ENCODE measurements around the gene MACROD2. TPM values are rescaled to one million over a fixed set of nuclear protein-coding genes. Genes with fewer than 3 reads are reported as not detected.

MACROD2 gene
- total RNA-seq, 4 donors from 2014 or later: 1.8 to 4.8 (median 2.9) TPM

DNA sequence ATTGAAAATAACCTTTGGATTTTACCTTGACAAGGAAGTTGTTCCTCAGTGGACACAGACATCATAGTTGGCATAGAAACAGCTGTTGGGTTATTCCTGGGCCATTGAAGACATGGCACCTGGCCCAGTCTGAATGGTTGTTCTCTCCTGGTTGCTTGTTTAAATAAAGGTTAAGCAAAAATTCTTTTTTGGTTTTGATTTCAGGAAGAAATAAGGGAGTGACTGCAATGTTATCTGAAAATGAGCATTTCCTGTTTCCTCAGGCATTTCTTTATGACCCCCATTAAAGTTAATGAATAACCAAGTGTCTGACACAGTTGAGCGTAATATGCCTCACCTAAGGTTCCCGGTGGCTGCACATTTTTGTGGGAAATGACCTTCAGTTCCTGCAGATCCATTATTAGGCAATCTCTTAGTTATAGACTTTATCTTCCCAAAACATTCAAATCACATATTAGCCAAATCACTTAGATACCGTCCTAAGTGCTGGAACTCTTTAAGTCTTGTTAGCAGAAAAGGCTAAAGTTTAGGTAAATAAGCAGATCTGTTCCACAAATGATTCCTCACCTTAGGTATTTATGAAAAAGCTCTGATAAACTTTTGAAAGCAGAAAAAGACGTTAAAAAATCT is 990.8 kb downstream of the MACROD2 start:
- Histone ChIP-seq H3K4me3 (no peak overlapping the region), H3K27me3 (no peaks in the 10 kb centered on the region), H3K9me3 (peaks cover 0 to 20% (median 0%) of the 10 kb centered on the region in 3 donors), H3K4me1 (no peaks in the 10 kb centered on the region), H3K36me3 (no peaks in the 10 kb centered on the region), H3K27ac (no peak overlapping the region)
- intact Hi-C loops (cut with DNase I): no loop called here
- 42 to 59% methylated on average over 4 of the region's 4 CpGs for WGBS, 2 donors
- no peak for DNase-seq
- TF ChIP-seq, protein P1, sequence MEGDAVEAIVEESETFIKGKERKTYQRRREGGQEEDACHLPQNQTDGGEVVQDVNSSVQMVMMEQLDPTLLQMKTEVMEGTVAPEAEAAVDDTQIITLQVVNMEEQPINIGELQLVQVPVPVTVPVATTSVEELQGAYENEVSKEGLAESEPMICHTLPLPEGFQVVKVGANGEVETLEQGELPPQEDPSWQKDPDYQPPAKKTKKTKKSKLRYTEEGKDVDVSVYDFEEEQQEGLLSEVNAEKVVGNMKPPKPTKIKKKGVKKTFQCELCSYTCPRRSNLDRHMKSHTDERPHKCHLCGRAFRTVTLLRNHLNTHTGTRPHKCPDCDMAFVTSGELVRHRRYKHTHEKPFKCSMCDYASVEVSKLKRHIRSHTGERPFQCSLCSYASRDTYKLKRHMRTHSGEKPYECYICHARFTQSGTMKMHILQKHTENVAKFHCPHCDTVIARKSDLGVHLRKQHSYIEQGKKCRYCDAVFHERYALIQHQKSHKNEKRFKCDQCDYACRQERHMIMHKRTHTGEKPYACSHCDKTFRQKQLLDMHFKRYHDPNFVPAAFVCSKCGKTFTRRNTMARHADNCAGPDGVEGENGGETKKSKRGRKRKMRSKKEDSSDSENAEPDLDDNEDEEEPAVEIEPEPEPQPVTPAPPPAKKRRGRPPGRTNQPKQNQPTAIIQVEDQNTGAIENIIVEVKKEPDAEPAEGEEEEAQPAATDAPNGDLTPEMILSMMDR (IDR thresholded peaks at IDR 0.05): no peak
- TF ChIP-seq POLR2A (IDR thresholded peaks at IDR 0.05): no peak

DNA sequence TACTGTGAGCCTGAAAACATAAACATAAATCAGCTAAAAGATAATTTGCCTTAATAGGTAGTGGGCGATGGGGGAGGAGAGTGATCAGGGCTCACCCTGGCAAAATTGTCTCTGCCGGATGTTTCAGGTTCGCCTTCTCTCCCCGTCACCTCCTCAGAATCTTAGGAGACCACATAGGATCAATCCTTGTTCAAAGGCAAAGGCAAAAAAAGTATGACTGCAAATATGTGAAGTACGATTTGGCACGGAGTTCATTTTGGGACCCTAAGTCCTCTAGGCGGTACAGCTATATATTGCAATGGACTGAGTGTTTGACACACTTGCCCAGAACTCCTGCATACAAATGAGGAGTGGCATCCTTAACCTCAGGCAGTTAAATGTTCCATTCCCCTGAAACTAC is 991.3 kb downstream of the MACROD2 start:
- Histone ChIP-seq H3K9me3 (peaks cover 0 to 20% (median 0%) of the 10 kb centered on the region in 3 donors), H3K27ac (no peak overlapping the region), H3K4me1 (no peaks in the 10 kb centered on the region), H3K27me3 (no peaks in the 10 kb centered on the region), H3K4me3 (no peak overlapping the region), H3K36me3 (no peaks in the 10 kb centered on the region)
- no peak for DNase-seq
- 88 to 98% methylated on average over 7 of the region's 7 CpGs for WGBS, 2 donors
- intact Hi-C loops (cut with DNase I): no loop called here
- TF ChIP-seq, protein P1 (IDR thresholded peaks at IDR 0.05): no peak
- TF ChIP-seq POLR2A (IDR thresholded peaks at IDR 0.05): no peak

DNA sequence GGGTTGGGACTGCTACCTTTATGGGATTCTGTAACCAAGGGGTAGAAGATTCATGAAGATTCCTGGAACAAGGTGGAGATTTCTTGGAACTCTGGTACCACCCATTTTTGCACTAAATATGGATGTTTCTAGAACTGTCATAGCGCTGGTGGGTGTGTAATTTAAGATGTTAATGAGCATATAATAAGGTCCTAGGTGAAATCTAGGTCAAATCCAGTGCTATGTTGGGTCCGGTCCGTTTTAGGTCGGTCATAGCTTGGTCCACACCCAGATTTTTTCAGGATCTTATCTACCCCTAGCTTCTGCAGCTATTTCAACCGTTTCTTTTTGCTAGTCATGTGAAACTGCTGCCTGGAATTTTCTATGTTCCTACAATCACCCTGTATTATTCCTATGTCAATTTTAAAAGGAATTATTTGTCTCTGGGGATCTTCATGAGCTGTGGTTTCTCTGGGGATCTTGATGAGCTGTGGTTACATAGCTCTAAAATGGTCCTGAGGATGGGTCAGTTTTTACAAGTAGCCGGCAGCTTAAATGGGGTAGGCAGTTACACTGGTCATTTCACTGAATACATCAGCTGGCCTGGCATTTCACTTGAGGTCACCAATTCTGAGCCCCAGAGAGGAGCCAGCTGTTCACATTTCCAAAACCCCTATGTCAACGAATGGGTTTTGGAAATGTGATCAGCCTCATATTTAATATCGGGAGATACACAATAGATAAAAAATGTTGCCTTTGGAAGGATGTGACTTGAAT is 994.4 kb downstream of the MACROD2 start:
- no peak for DNase-seq
- WGBS, 2 donors: 79 to 90% methylated on average over 8 of the region's 8 CpGs
- no peaks in the 10 kb centered on the region for H3K36me3 ChIP-seq
- H3K9me3 ChIP-seq: no peaks in the 10 kb centered on the region
- TF ChIP-seq, protein P1 (IDR thresholded peaks at IDR 0.05): no peak
- no peak for TF ChIP-seq POLR2A (IDR thresholded peaks at IDR 0.05)
- no peak overlapping the region for H3K27ac ChIP-seq
- no peaks in the 10 kb centered on the region for H3K27me3 ChIP-seq
- no peaks in the 10 kb centered on the region for H3K4me1 ChIP-seq
- H3K4me3 ChIP-seq: no peak overlapping the region
- intact Hi-C loops (cut with DNase I): no loop called here

GRCh38 chr20:14991023-14991422 is 995.7 kb downstream of the MACROD2 start:
- Histone ChIP-seq H3K9me3 (no peaks in the 10 kb centered on the region), H3K4me1 (no peaks in the 10 kb centered on the region), H3K27me3 (no peaks in the 10 kb centered on the region), H3K27ac (no peak overlapping the region), H3K36me3 (no peaks in the 10 kb centered on the region), H3K4me3 (no peak overlapping the region)
- WGBS, 2 donors: 42 to 50% methylated on average over 1 of the region's 1 CpG
- no peak for DNase-seq
- intact Hi-C loops (cut with DNase I): no loop called here
- TF ChIP-seq POLR2A (IDR thresholded peaks at IDR 0.05): no peak
- TF ChIP-seq, protein P1 (IDR thresholded peaks at IDR 0.05): no peak

- intact Hi-C loops (cut with DNase I): no loop called here
Measured at GRCh38 chr20:14992153-14992552, 996.8 kb downstream of the MACROD2 start.

More at GRCh38 chr20:14992153-14992552, 996.8 kb downstream of the MACROD2 start:
- Histone ChIP-seq H3K4me3 (no peak overlapping the region), H3K36me3 (no peaks in the 10 kb centered on the region), H3K9me3 (no peaks in the 10 kb centered on the region), H3K4me1 (no peaks in the 10 kb centered on the region), H3K27ac (no peak overlapping the region), H3K27me3 (no peaks in the 10 kb centered on the region)
- TF ChIP-seq, protein P1 (IDR thresholded peaks at IDR 0.05): no peak
- TF ChIP-seq POLR2A (IDR thresholded peaks at IDR 0.05): no peak
- DNase-seq: no peak
